H9 (cell line): ENCODE data around the gene ABLIM1. TPM values are rescaled to one million over a fixed set of nuclear protein-coding genes. Genes with fewer than 3 reads are reported as not detected.

ENCODE experiments used
- DNase-seq: peaks from one replicate; pipeline ENCODE4 v3.0.0-alpha.2; 2017
- H2AFZ ChIP-seq: one replicate; pipeline ENCODE4 v1.6.1; 2013; ENCODE audit warnings: mild to moderate bottlenecking, low read length, control low read depth, moderate library complexity
- H2AK5ac ChIP-seq: 2 replicates; pipeline ENCODE4 v1.6.1; 2013; ENCODE audit warnings: low read length, control low read depth, mixed read lengths; ENCODE audit not compliant: insufficient read length
- H2BK120ac ChIP-seq: one replicate; pipeline ENCODE4 v1.6.1; 2013; ENCODE audit warnings: low read depth, mild to moderate bottlenecking, low read length, control low read depth, inconsistent platforms; ENCODE audit not compliant: poor library complexity, severe bottlenecking
- H2BK12ac ChIP-seq: 2 replicates; pipeline ENCODE4 v1.6.1; 2013; ENCODE audit warnings: low read length, control low read depth, mixed read lengths, low read depth; ENCODE audit not compliant: insufficient read length
- H2BK15ac ChIP-seq: 2 replicates; pipeline ENCODE4 v1.6.1; 2013; ENCODE audit warnings: low read depth, low read length, control low read depth
- H2BK20ac ChIP-seq: one replicate; pipeline ENCODE4 v1.6.1; 2013; ENCODE audit warnings: low read depth, mild to moderate bottlenecking, low read length, control low read depth, inconsistent platforms; ENCODE audit not compliant: poor library complexity, severe bottlenecking
- H2BK5ac ChIP-seq: 2 replicates; pipeline ENCODE4 v1.6.1; 2013; ENCODE audit warnings: low read length, control low read depth, mixed read lengths; ENCODE audit not compliant: insufficient read length
- H3K14ac ChIP-seq: 2 replicates; pipeline ENCODE4 v1.6.1; 2013; ENCODE audit warnings: low read length, control low read depth; ENCODE audit not compliant: insufficient read depth
- H3K18ac ChIP-seq: 2 replicates; pipeline ENCODE4 v1.6.1; 2013; ENCODE audit warnings: low read depth, mild to moderate bottlenecking, mixed read lengths, low read length, control low read depth; ENCODE audit not compliant: insufficient read length
- H3K23ac ChIP-seq: 2 replicates; pipeline ENCODE4 v1.6.1; 2013; ENCODE audit warnings: low read length, control low read depth, mixed read lengths, low read depth; ENCODE audit not compliant: insufficient read length
- H3K23me2 ChIP-seq: 2 replicates; pipeline ENCODE4 v1.6.1; 2013; ENCODE audit warnings: low read depth, mild to moderate bottlenecking, mixed read lengths, low read length, control low read depth; ENCODE audit not compliant: insufficient read length, poor library complexity, severe bottlenecking
- H3K27ac ChIP-seq: 2 replicates; pipeline ENCODE4 v1.5.1; 2013; ENCODE audit warnings: low read length, control low read depth, mixed read lengths, low read depth; ENCODE audit not compliant: insufficient read length
- H3K27me3 ChIP-seq: 2 replicates; pipeline ENCODE4 v1.6.1; 2013; ENCODE audit warnings: low read length, control low read depth, inconsistent platforms; ENCODE audit not compliant: insufficient read depth
- H3K4ac ChIP-seq: 2 replicates; pipeline ENCODE4 v1.6.1; 2013; ENCODE audit warnings: low read depth, mild to moderate bottlenecking, control low read depth, inconsistent platforms, low read length, moderate library complexity
- H3K4me1 ChIP-seq: 2 replicates; pipeline ENCODE4 v1.6.1; 2013; ENCODE audit warnings: low read length, control low read depth, inconsistent platforms; ENCODE audit not compliant: insufficient read depth
- H3K4me2 ChIP-seq: 2 replicates; pipeline ENCODE4 v1.6.1; 2013; ENCODE audit warnings: low read length, control low read depth, mixed read lengths; ENCODE audit not compliant: insufficient read length, insufficient read depth
- H3K56ac ChIP-seq: 2 replicates; pipeline ENCODE4 v1.6.1; 2013; ENCODE audit warnings: low read depth, mild to moderate bottlenecking, mixed read lengths, low read length, control low read depth; ENCODE audit not compliant: insufficient read length
- H3K79me1 ChIP-seq: 2 replicates; pipeline ENCODE4 v1.6.1; 2013; ENCODE audit warnings: low read depth, mild to moderate bottlenecking, moderate library complexity, low read length, control low read depth, inconsistent platforms; ENCODE audit not compliant: insufficient read depth, poor library complexity, severe bottlenecking
- H3K79me2 ChIP-seq: 2 replicates; pipeline ENCODE4 v1.6.1; 2013; ENCODE audit warnings: low read length, control low read depth, inconsistent platforms; ENCODE audit not compliant: insufficient read depth
- H3K9ac ChIP-seq: 2 replicates; pipeline ENCODE4 v1.6.1; 2013; ENCODE audit warnings: low read length, control low read depth, mixed read lengths; ENCODE audit not compliant: insufficient read length; ENCODE audit errors: extremely low read depth
- H3K9me3 ChIP-seq: one replicate; pipeline ENCODE4 v1.6.1; 2013; ENCODE audit warnings: low read depth, low read length, inconsistent platforms; ENCODE audit not compliant: control insufficient read depth
- H3T11ph ChIP-seq: one replicate; pipeline ENCODE4 v1.6.1; 2013; ENCODE audit warnings: mild to moderate bottlenecking, low read length, control low read depth, inconsistent platforms
- H4K20me1 ChIP-seq: one replicate; pipeline ENCODE4 v1.6.1; 2013; ENCODE audit not compliant: control insufficient read depth, insufficient read length, insufficient read depth
- H4K5ac ChIP-seq: 2 replicates; pipeline ENCODE4 v1.6.1; 2013; ENCODE audit warnings: low read depth, mild to moderate bottlenecking, mixed read lengths, low read length, control low read depth; ENCODE audit not compliant: insufficient read length
- H4K8ac ChIP-seq: replicated peaks from 2 replicates; pipeline ENCODE4 v1.6.1; 2013; ENCODE audit warnings: low read length, control low read depth, mixed read lengths, low read depth; ENCODE audit not compliant: insufficient read length
- H4K91ac ChIP-seq: 2 replicates; pipeline ENCODE4 v1.6.1; 2013; ENCODE audit warnings: low read depth, mild to moderate bottlenecking, moderate library complexity, mixed read lengths, low read length, control low read depth; ENCODE audit not compliant: insufficient read length
- H3K27ac Mint-ChIP-seq, 3 experiments: 2 replicates in 2 of 3; 3 replicates in 1 of 3; pipeline ENCODE4 v1.8.0; 2020 to 2021; ENCODE audit warnings: mixed read lengths in 3 of 3, mild to moderate bottlenecking in 1 of 3, moderate library complexity in 1 of 3
- H3K27me3 Mint-ChIP-seq: 2 replicates; pipeline ENCODE4 v1.8.0; 2021; ENCODE audit warnings: low read depth, mild to moderate bottlenecking, moderate library complexity, mixed read lengths
- H3K36me3 Mint-ChIP-seq, 3 experiments: 2 replicates in 2 of 3; 3 replicates in 1 of 3; pipeline ENCODE4 v1.8.0; 2020 to 2021; ENCODE audit warnings: low read depth in 3 of 3, mixed read lengths in 3 of 3; ENCODE audit not compliant: insufficient read depth in 1 of 3
- H3K4me1 Mint-ChIP-seq, 2 experiments: 2 replicates each; pipeline ENCODE4 v1.8.0; 2020; ENCODE audit warnings: mixed read lengths in 2 of 2
- H3K4me3 Mint-ChIP-seq, 2 experiments: 2 replicates in 1 of 2; 3 replicates in 1 of 2; pipeline ENCODE4 v1.8.0; 2020 to 2021; ENCODE audit warnings: mild to moderate bottlenecking in 2 of 2, mixed read lengths in 2 of 2, moderate library complexity in 1 of 2
- H3K9me3 Mint-ChIP-seq, 2 experiments: 2 replicates in 1 of 2; 3 replicates in 1 of 2; pipeline ENCODE4 v1.8.0; 2020; ENCODE audit warnings: mild to moderate bottlenecking in 2 of 2, mixed read lengths in 2 of 2, moderate library complexity in 1 of 2
- CTCF ChIP-seq: fragments of 200-600 bp; sonication (generic); conservative IDR thresholded peaks from 3 replicates; pipeline ENCODE4 v1.8.0; 2021; ENCODE audit warnings: antibody characterized with exemption, mild to moderate bottlenecking
- WGBS: extraction: QIAGEN DNeasy Blood & Tissue Kit; methylation state at CpG from one replicate; pipeline ENCODE4 v1.1.7; 2013; ENCODE audit warnings: missing lambda C conversion rate, low lambda C conversion rate, mixed read lengths; ENCODE audit not compliant: insufficient read length; ENCODE audit errors: extremely low coverage; 5-methylcytosine and 5-hydroxymethylcytosine counted together
- total RNA-seq: library from RNA; stranded (reverse); gene quantifications from 2 replicates; pipeline ENCODE4 v1.2.1, GENCODE V29; 2021

Gene ABLIM1
- total RNA-seq, 1 experiment from 2014 or later = 32.1 TPM

- Mint-ChIP-seq H3K27me3 (no peaks in the 10 kb centered on the region), H3K36me3 (peaks cover 0 to 5% (median 0%) of the 10 kb centered on the region in 3 experiments; a peak in 1 of 7 replicates), H3K27ac (peak overlapping the region in 1 of 3 experiments; percentile 5; a peak in 3 of 7 replicates), H3K4me1 (peaks cover 18 to 19% of the 10 kb centered on the region in 2 experiments), H3K9me3 (no peaks in the 10 kb centered on the region), H3K4me3 (no peak overlapping the region)
- Histone ChIP-seq H2BK120ac (no peak overlapping the region), H3K4ac (no peak overlapping the region), H3K9ac (no peak overlapping the region), H2BK20ac (no peak overlapping the region), H3K79me2 (no peaks in the 10 kb centered on the region; the same call in 1 of the 2 replicates), H3T11ph (no peak overlapping the region), H3K4me2 (no peak overlapping the region), H3K27ac (no peak overlapping the region), H2BK15ac (no peak overlapping the region), H4K20me1 (no peaks in the 10 kb centered on the region), H3K56ac (no peak overlapping the region), H3K14ac (no peak overlapping the region), H3K27me3 (no peaks in the 10 kb centered on the region), H3K79me1 (no peaks in the 10 kb centered on the region), H3K23ac (no peak overlapping the region), H2BK5ac (no peak overlapping the region), H4K91ac (no peak overlapping the region), H3K4me1 (peaks cover 3% of the 10 kb centered on the region; the same call in 1 of the 2 replicates), H3K23me2 (no peaks in the 10 kb centered on the region), H4K8ac (no peak overlapping the region), H3K9me3 (no peaks in the 10 kb centered on the region), H2BK12ac (no peak overlapping the region), H2AK5ac (no peak overlapping the region), H3K18ac (no peak overlapping the region), H2AFZ (no peak overlapping the region), H4K5ac (no peak overlapping the region)
- no peak for DNase-seq
- WGBS = no CpG with 5 or more reads among the region's 3 CpGs
- no peak for TF ChIP-seq CTCF
Measured at GRCh38 chr10:114506871-114507385, 151.1 kb downstream of the ABLIM1 start.
